Left renal pelvis (tissue), 4 donors: ENCODE measurements around the gene RFX8. TPM values are rescaled to one million over a fixed set of nuclear protein-coding genes. Genes with fewer than 3 reads are reported as not detected.

Experiments
- DNase-seq, 4 donors: peaks; one replicate each; pipeline ENCODE4 v3.0.0-alpha.2; 2013; ENCODE audit warnings: low read depth in 4 of 4, low spot score in 3 of 4
- polyA plus RNA-seq, 4 donors: library from polyadenylated mRNA; unstranded; fragments of 120-200 nt; gene quantifications; one replicate each; pipeline ENCODE4 v1.2.1, GENCODE V29; 2013; ENCODE audit not compliant: insufficient read length in 4 of 4

RFX8 gene
- polyA plus RNA-seq, 4 donors, result 0.67 to 1.5 (median 0.98) TPM

DNA sequence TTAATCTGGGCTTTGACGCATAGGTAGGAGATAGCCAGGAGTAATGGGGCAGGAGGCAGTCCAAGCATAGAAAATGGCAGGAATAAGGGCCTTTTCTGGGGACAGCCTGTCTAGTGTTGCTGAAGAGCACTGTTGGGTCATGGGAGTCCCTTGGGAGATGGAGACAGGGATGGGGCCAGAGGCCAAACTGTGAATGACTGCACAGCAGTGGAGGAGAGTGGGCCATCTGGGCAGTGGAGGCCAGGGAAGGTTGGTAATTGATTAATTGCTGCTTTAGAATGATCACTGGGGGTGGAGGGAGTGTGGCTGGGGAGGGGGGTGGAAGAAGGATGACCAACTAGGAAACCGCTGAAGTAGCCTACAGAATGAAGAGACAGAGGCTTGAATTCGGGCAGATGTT is 59.0 kb downstream of the RFX8 start:
- DNase-seq, result no peak

DNA sequence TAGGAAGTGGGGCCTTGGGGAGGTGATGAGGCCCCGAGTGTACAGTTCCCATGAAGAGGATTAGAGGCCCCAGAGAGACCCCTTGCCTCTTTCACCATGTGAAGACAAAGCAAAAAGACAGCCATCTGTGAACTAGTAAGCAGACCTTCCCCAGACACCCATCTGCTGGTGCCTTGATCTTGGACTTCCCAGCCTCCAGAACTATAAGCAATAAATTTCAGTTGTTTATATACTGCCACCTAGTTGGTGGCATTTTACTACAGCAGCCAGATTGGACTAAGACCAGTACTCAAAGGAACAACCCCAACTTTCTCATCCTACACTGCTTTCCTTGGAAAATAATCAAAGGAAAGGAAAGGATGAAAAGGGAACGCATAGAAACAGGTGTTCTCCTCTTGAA is 59.7 kb downstream of the RFX8 start:
- DNase-seq, result no peak

DNA sequence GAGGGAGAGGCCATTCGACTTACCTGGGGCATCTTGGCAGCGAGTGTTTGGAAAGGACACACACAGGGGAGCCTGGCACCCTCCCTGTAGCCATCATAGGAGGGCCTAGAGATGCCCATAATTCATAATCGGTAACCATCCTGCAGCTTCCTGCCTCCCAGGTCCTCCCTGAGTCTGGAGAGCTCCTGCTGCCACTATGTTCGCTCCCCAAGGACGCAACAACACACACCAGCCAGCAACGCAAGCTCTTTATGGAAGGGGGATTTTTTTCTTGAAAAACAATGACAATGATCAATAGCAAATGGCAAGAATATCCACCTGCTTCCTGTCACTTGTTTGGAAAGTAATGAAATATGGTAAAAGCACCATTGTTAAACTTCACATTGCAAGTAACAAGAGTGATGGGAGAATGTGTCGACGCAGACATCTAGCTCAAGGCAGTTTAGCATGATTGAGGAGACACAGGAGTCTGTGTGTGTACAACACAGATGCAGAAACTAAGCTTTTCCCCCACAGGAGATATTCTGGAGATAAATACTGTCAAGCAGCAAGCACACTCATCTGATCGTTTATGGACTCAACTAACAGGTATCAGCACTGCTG is 62.7 kb downstream of the RFX8 start:
- DNase-seq, result no peak

DNA sequence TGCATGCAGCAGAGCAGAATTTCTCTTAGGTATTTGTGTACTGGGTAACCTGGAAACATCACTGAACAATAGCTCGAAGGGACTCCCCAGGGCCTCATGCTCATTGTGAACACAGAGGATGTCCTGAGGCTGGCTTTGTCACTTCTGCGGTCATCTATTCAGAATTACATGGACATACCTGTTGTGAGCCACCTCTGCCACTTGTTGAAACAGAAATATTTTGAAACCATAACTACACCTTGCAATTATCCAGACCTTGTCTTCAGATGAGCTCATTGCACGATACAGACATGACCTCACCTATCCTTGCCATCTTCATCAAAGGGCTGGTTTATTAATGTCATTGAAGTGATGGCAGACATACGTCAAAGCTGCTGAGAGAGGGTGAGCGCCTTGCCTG is 64.2 kb downstream of the RFX8 start:
- DNase-seq, result no peak

DNA sequence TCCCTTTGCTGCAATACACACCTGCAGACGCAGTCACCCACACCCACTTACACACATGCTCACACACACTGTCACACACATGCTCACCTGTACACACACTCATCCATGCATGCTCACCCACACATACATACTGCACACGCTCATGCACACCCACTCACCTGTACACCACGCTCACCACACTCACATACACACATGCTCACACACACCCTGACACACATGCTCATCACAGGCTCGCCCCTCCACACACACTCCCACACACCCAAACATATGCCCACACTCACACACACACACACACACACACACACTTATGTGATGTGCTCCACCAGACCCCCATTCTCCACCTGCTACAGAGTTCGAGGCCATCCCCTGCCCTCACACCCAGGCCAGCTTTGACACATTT is 64.8 kb downstream of the RFX8 start:
- no peak for DNase-seq

DNA sequence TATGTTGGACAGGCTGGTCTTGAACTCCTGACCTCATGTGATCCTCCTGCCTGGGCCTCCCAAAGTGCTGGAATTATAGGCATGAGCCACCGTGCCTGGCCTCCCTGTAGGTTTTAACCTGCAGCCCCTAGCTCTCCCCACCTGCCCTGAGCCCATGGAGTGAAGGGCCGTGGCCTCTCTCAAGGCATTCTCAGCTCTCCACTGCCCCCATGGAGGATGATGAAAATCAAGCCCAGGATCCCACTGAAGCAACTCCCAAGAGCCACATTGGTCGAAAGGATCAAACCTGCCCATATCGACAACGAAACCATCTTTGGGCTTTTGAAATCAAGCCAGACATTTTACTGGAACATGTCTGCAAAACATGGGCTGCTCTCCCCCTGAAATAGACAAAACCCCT is 65.2 kb downstream of the RFX8 start:
- DNase-seq, result no peak

DNA sequence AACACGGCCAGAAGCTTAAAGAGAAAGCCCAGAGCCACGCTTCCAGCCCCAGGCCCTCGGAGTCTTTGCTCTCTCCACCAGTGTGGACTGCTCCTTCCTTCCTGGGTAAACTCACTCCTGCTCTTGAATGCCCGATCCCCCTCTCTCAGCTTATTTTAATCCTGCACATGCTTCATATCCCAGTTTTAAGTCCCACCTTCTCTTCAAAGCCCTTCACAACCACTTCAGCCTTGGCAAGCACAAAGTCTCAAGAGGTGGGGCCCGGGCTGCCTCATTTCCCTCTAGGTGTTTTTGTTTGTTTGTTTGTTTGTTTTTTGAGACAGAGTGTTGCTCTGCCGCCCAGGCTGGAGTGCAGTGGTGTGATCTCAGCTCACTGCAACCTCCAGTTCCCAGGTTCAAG is 66.0 kb downstream of the RFX8 start:
- DNase-seq, result no peak

DNA sequence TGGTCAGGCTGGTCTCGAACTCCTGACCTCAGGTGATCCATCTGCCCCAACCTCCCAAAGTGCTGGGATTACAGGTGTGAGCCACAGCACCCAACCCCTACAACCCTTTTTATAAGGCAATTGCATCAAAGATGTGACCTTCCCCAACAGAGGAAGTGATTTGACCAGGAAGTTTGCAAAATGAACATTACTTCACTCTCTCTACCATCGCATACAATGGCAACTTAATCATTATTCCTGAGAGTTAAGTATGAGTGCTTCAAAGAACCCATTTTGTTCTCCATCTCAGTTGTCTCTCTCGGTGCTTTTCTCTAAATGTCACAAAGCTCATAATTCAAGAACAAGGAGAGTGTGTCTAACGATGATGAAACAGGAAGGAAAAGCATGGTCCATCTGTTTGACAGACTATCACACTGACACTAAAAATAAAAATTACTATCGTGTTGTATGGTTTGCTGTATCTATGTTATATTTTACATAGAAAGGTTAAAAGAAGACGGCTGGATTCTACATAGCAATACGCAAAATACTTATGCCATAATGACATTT is 69.5 kb downstream of the RFX8 start:
- DNase-seq, result no peak

DNA sequence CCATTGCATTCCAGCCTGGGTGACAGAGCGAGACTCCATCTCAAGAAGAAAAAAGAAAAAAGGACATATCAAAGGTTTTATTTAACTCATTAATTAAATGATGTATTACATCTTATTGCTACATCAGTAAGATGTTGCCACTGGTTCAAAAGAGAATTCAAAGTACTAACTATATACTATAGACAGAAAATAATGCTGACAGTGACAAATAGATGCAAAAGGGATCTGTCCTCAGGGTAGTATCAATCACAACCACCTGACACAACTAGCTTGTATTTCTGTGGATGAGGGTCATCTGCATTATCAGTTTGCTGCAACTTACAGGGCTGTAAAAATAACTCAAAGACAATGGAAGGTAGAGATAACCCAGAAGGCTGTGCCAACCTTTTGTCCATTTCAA is 71.2 kb downstream of the RFX8 start:
- DNase-seq, result no peak

DNA sequence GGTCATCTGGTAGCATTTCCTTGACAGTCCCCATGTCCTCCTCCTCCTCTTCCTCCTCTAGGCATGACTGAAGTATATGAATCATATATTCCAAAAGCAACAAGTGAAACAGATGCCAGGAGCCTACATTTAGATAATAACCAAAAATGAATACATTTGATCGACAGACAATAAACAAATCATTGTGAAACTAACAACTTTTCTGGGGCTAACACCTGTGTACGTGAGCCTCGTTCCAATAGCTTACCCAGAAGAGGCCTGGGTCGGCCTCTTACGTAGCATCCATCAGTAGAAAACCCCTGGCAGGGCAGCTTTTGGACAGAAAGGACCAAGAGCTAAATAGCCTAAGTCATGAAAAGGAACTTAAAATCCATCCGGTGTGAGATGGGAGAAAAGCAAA is 72.3 kb downstream of the RFX8 start:
- no peak for DNase-seq

DNA sequence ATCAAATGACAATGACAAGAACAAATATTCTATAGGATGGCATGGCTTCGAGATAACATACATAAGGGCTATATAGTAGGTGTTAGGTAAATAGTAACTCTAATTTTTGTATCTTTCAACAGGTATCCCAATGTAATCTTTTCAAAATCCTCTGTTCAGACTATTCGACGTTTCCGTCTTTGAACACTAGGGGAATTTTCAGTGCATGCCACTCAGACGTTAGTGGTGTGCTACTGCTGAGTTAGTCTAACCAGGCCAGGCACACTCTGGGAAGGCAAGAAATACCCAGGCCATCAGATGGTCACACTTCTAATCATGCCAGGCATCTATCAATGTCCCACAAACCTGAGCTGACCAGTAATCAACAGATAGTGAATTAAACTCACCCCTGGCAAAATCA is 73.0 kb downstream of the RFX8 start:
- DNase-seq, result no peak

DNA sequence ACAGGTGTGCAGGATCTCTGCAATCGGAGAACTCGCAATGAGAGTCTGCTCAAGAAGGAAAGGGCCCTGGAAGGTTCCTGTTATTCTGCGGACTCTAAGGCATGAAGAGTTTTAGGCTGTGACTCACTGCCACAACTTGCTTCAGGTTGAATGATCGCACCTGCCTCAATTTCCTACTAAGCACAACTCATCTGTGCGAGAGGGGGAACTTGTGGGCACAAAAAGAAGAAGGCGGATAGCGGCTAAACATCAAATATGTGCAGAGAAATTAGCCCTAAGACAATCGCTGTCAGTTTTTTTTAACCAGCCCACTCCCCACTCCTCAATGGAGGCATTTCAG is 73.6 kb downstream of the RFX8 start:
- no peak for DNase-seq

DNA sequence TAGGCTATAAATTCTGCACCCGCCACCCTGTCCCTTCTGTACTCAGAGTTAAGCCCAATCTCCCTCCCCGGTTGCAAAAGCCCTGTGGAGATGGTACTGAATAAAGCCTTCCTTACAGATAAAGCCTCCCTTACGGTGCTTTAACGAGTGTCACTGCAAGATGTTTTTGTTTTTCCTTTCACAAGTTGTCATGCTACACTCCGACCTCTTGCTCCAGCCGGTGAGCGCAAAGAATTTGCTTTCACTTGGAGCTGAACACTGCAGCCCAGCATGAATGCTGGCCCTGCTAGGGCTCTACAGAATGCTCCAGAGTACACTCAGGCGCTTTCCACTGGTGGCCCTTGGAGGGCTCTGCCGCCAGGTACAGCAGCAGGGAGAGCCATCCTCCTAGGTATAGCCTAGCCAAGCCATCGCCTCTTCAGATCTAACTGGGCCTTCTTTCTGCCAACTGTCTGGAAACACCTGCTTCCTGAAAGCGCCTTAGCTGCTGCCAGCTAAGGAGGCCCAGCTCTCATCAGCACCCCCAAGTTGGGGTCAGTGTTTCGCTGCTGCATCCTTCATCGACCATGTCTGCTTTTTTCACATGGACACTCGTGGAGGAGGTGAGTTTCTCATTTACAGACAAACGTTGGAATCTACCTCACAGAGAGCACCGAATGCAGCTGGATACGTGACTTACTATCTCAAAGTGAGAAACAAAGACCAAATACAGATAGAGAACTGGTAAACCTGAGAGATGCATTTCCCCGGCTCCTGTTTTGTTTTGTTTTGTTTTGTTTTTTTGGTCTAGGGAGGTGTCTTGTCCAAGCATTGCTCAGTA is 74.2 kb downstream of the RFX8 start:
- no peak for DNase-seq

DNA sequence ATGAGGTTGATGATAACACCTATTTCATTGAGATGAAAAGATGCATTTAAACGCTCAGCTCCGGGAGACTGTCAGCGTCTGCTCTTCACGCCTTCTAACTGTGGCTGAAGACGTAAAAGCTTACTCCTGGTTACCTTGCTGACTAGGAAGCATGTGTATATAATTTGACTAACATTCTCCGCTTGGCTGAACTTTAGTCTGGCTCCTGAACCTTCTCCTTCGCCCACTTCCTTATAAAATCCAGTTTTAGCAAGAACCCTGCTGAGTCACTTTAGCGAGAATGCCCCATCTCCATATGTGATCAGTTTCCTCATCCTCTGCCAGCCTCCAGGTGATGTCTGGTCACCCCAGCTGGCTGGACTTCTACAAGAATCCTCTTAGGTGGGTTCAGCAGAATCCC is 74.9 kb downstream of the RFX8 start:
- no peak for DNase-seq

DNA sequence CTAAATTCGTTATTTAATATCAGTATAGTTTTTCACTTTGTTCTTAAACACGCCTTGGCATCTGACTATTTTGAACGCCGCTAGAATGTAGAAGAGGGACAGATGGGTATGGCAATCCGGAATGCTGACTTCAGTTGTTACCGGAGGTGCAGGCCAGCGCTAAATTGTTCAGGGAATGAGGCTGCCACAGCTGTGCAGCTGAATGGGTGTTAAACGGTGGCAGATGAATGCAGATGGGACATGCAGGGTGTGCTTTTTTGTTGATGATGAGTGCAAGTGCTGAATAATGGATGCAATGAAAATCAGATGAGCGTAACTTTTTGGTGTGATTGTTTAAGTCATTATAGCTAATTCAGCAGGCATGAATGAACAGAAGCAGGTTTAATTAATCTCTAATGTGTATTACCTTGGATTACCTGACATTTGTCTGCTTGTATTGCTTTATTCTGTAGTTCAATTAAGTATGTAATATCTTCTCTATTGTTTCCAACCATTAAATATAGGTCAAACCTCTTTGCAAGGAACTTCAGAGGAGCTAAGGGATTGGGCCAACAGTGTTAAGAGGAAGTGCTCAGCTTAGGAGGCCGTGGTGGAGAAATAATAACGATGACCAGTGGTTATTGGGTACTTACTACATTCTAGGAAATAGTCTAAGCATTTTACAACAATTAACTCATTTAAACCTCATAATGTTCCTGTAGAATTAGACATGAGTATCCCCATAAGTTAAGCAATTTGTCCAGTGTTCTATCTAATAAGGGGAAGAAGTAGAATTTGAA is 75.7 kb downstream of the RFX8 start:
- DNase-seq, result no peak

DNA sequence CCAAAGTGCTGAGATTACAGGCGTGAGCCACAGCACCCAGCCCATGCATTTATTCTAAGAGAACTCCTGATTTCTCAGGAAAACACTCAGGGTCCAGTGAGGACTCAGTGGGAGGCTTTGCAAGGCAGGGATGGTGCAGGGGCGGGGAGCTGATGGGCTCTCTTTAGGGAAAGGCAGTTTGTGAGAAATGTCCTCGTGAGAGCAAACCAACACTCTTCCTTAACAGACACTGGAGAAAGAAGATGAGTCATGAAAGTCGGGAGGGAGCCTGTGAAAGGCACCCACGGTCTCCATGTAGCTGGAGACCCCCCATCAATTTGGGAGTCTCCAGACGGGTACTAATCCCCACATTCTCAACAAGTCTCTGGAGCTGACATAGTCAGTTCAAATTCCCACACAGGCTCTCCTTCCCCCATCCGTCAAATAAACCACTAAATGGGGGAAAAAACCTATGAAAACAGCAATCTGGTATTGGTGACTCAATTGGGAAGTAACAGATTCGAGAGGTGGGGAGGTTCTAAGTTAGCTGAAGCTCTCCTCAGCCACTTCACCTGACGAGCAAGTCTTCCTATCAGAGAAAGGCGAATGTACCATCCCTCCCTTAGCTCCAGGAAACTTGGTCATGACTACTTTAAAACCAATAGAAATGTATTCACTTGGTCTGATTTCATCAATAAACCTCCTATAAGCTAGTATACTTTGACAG is 76.6 kb downstream of the RFX8 start:
- DNase-seq, result no peak

DNA sequence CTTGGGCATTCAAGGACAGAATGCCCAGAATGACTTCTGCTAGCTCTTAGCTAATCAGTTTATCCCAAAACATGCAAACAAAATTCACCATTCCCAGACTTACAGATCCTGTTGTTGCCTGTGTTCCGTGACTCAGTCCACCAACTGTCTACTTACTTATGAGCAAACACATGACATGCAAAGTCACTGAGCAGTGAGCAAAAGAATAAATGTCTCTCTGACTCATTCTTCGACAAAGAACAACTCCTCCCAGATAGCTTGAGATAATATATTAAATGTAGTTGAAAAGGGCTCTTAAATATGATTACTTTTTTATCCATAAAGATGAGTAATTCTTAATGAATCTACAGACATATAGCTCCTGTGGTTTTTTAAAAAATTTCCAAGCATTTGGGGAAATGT is 78.6 kb downstream of the RFX8 start:
- no peak for DNase-seq

DNA sequence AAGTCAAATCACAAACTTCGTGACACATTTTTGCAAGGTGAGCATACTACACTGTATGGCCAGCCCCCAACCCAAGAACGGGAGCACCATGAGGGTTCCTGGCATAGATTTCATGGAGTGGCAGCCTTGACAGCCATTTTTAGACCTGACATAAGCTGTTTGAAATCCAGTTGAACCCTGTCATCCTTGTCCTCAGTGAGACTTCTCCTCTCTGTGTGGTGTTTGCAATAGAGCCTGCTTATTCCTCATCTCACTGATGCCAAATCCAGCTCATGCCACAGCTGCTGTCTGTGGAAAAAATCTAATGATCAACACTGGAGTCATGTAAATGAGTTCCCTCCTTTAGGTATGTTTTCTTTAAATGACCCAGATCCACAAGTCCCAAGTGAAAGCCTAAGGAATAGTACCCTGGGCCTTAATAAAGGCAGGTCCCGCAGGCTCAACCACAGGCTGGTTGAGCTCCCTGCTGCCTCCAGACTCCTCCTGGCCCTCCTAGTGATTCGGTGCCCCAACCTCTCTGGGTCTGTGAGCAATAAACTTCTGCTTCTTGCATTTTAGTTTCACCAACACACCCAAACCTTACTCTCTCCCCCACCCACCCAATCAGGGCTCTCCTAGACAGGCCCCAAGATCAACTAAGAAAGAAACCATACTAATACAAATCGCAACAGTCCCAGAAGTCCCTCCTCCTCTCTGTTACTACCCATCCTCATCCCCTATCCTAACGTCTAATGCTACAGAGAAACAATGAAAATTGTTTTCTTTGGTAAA is 79.2 kb downstream of the RFX8 start:
- DNase-seq, result no peak

DNA sequence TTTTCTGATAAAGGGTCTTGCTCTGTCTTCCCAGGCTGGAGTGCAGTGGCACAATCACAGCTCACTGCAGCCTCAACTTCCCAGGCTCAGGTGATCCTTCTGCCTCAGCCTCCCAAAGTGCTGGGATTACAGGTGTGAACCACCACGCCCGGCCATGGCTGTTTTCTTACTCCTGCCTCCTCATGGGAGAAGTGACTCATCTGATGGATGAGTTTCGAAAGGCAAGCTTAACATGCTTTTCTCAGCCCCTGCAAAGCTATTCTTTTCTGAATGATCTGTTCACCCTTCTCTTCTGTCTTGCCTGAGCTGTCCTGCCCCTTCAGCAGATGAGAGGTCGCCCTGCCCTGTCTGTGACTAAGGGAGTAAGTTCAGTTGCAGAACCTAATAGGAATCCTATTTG is 86.7 kb downstream of the RFX8 start:
- no peak for DNase-seq

DNA sequence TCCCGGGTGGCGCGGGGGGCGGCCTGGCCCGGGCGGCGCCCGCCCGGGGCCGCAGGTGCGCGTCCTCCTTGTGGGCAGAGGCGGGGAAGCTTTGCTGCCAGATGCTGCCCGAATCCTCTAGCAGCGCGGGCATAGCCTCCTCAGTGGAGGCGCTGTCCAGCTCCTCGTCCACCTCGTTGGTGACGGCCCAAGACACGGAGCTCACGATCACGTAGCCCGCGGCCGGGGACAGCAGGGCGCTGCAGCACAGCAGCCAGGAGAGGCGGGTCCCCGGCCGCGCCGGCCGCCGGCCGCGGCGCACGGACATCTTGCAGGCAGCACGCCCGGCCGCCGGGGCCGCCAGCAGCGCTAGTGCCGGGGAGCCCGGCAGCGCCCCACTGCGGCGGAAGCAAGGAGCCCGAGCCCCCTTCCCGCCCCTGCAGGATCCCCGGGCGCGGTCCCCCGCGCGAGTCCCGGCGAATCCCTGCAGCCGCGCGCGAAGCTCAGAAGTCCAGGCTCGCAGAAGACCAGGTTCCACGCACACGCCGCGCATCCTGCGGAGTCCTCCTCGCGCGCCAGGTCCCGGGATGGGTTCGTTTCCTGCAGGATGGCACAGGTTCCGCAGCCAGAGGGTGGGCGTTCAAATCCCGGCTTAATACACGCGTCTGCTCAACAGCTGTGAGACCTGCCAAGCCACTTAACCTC is 87.6 kb downstream of the RFX8 start, which contains the start of gene CREG2:
TSS of gene CREG2 (minus strand) at position 353 of the 684 bp plus-strand sequence. CDS start at position 307, 46 bp downstream.
- DNase-seq, result peak; percentile 35 to 55 (median 44)
